Gastrocnemius medialis (tissue), 4 donors: ENCODE measurements around the gene CCT5. TPM values are rescaled to one million over a fixed set of nuclear protein-coding genes. Genes with fewer than 3 reads are reported as not detected.

Experiments
- ATAC-seq, 2 donors: fragments of 150-250 bp; one replicate each; pipeline ENCODE4 v1.9.1; 2016
- DNase-seq, 2 donors: peaks; one replicate each; pipeline ENCODE4 v3.0.0-alpha.2; 2019
- H3K27ac ChIP-seq, 4 donors: fragments of 200-600 bp; sonication (generic); 1 replicate in 1 of 4; 2 replicates in 3 of 4; pipeline ENCODE4 v1.5.1; 2016 to 2018; ENCODE audit warnings: mild to moderate bottlenecking in 2 of 4, moderate library complexity in 1 of 4
- H3K27me3 ChIP-seq, 3 donors: fragments of 200-600 bp; sonication (generic) in 2 of 3; 1 replicate in 1 of 3; 2 replicates in 2 of 3; pipeline versions ENCODE4 v1.5.1 to v1.6.0; 2016 to 2019; ENCODE audit warnings: mild to moderate bottlenecking in 1 of 3, moderate library complexity in 1 of 3
- H3K36me3 ChIP-seq, 2 donors: fragments of 200-600 bp; sonication (generic) in 1 of 2; one replicate each; pipeline ENCODE4 v1.5.1; 2017 to 2018
- H3K4me1 ChIP-seq, 2 donors: fragments of 200-600 bp; sonication (generic) in 1 of 2; one replicate each; pipeline ENCODE4 v1.5.1; 2016 to 2017; ENCODE audit warnings: mild to moderate bottlenecking in 2 of 2
- H3K4me3 ChIP-seq, 4 donors: fragments of 200-600 bp; sonication (generic) in 3 of 4; 1 replicate in 1 of 4; 2 replicates in 3 of 4; pipeline ENCODE4 v1.5.1; 2016 to 2019; ENCODE audit warnings: mild to moderate bottlenecking in 2 of 4
- H3K9me3 ChIP-seq, 3 donors: fragments of 200-600 bp; sonication (generic) in 2 of 3; 1 replicate in 1 of 3; 2 replicates in 2 of 3; pipeline ENCODE4 v1.5.1; 2016 to 2019
- CTCF ChIP-seq, 5 experiments: fragments of 450-650 bp in 3 of 5; fragments of 200-600 bp in 2 of 5; sonication (generic) in 2 of 5; IDR thresholded peaks in 4 of 5; conservative IDR thresholded peaks in 1 of 5; 1 replicate in 4 of 5; 2 replicates in 1 of 5; pipeline ENCODE4 v1.5.1; 2016 to 2019; ENCODE audit warnings: antibody characterized with exemption in 5 of 5, mild to moderate bottlenecking in 3 of 5, moderate library complexity in 3 of 5
- POLR2A ChIP-seq, 2 donors: fragments of 450-650 bp; IDR thresholded peaks; one replicate each; pipeline ENCODE4 v1.6.1; 2017; ENCODE audit warnings: antibody characterized with exemption in 2 of 2, mild to moderate bottlenecking in 2 of 2, moderate library complexity in 2 of 2
- in situ Hi-C, 4 donors: fragments of 200-750 bp; cut with MboI; loops; one replicate each; pipeline versions ENCODE4 v1.15.0 to v1.8.0; 2017; ENCODE audit warnings: low sequenced_read_pairs in 4 of 4
- intact Hi-C: fragments of 100-400 bp; cut with DNase I; formaldehyde crosslinking; loops from one replicate; pipeline ENCODE4 v1.15.1; 2023; ENCODE audit warnings: low total_unique reads
- total RNA-seq, 4 donors: library from RNA; depleted of rRNA; stranded (reverse); fragments of >200 nt; gene quantifications; one replicate each; pipeline versions ENCODE4 v1.1.0 to v1.2.3, GENCODE V29; 2016

The CCT5 gene
- total RNA-seq, 4 donors from 2014 or later = 201 to 329 (median 267) TPM

GRCh38 chr5:10213316-10213715 lies 36.8 kb upstream of the CCT5 start:
- in situ Hi-C loops (no loop called here), intact Hi-C loops (no loop called here)
- no peak for ATAC-seq
- no peak for DNase-seq
- TF ChIP-seq POLR2A (IDR thresholded peaks at IDR 0.05) = no peak
- no peak for TF ChIP-seq CTCF (IDR thresholded peaks at IDR 0.05 in 4 of 5, conservative IDR thresholded peaks at IDR 0.05 in 1 of 5)
- no peaks in the 10 kb centered on the region for H3K4me1 ChIP-seq
- no peaks in the 10 kb centered on the region for H3K9me3 ChIP-seq
- H3K4me3 ChIP-seq = no peak overlapping the region
- H3K27ac ChIP-seq = no peak overlapping the region
- no peaks in the 10 kb centered on the region for H3K36me3 ChIP-seq
- H3K27me3 ChIP-seq = no peaks in the 10 kb centered on the region

GRCh38 chr5:10214041-10214440 lies 36.0 kb upstream of the CCT5 start:
- no peak for DNase-seq
- H3K27ac ChIP-seq = no peak overlapping the region
- no peaks in the 10 kb centered on the region for H3K4me1 ChIP-seq
- no peaks in the 10 kb centered on the region for H3K27me3 ChIP-seq
- no peaks in the 10 kb centered on the region for H3K9me3 ChIP-seq
- no peak overlapping the region for H3K4me3 ChIP-seq
- H3K36me3 ChIP-seq = no peaks in the 10 kb centered on the region
- no peak for ATAC-seq
- TF ChIP-seq POLR2A (IDR thresholded peaks at IDR 0.05) (no peak), CTCF (IDR thresholded peaks at IDR 0.05 in 4 of 5, conservative IDR thresholded peaks at IDR 0.05 in 1 of 5) (no peak)
- in situ Hi-C loops = no loop called here
- intact Hi-C loops = no loop called here

- no peak for TF ChIP-seq CTCF (IDR thresholded peaks at IDR 0.05 in 4 of 5, conservative IDR thresholded peaks at IDR 0.05 in 1 of 5)
- TF ChIP-seq POLR2A (IDR thresholded peaks at IDR 0.05) = no peak
- no peak overlapping the region for H3K27ac ChIP-seq
- in situ Hi-C loops = no loop called here
- ATAC-seq (no peak), DNase-seq (no peak)
- H3K27me3 ChIP-seq = no peaks in the 10 kb centered on the region
- no peak overlapping the region for H3K4me3 ChIP-seq
- intact Hi-C loops = no loop called here
- H3K4me1 ChIP-seq = no peaks in the 10 kb centered on the region
- H3K9me3 ChIP-seq = no peaks in the 10 kb centered on the region
- H3K36me3 ChIP-seq = no peaks in the 10 kb centered on the region
These were observed 34.7 kb upstream of the CCT5 start for GRCh38 chr5:10215366-10215765.

- Histone ChIP-seq H3K4me3 (no peak overlapping the region), H3K4me1 (no peaks in the 10 kb centered on the region), H3K9me3 (no peaks in the 10 kb centered on the region), H3K36me3 (no peaks in the 10 kb centered on the region), H3K27me3 (no peaks in the 10 kb centered on the region), H3K27ac (no peak overlapping the region)
- in situ Hi-C loops (no loop called here), intact Hi-C loops (no loop called here)
- ATAC-seq (no peak), DNase-seq (no peak)
- TF ChIP-seq CTCF (IDR thresholded peaks at IDR 0.05 in 4 of 5, conservative IDR thresholded peaks at IDR 0.05 in 1 of 5) (no peak), POLR2A (IDR thresholded peaks at IDR 0.05) (no peak)
These were observed 34.0 kb upstream of the CCT5 start for GRCh38 chr5:10216107-10216506.

- DNase-seq (no peak), ATAC-seq (no peak)
- intact Hi-C loops (no loop called here), in situ Hi-C loops (no loop called here)
- Histone ChIP-seq H3K27me3 (no peaks in the 10 kb centered on the region), H3K9me3 (no peaks in the 10 kb centered on the region), H3K36me3 (no peaks in the 10 kb centered on the region), H3K4me1 (no peaks in the 10 kb centered on the region), H3K27ac (no peak overlapping the region), H3K4me3 (no peak overlapping the region)
- no peak for TF ChIP-seq CTCF (IDR thresholded peaks at IDR 0.05 in 4 of 5, conservative IDR thresholded peaks at IDR 0.05 in 1 of 5)
- no peak for TF ChIP-seq POLR2A (IDR thresholded peaks at IDR 0.05)
These were observed 31.4 kb upstream of the CCT5 start for GRCh38 chr5:10218658-10219057.
